Smooth muscle cell of the coronary artery (primary cell): ENCODE measurements around the gene ANXA6. TPM values are rescaled to one million over a fixed set of nuclear protein-coding genes. Genes with fewer than 3 reads are reported as not detected.

Experiments used
- total RNA-seq: library from RNA; depleted of rRNA; stranded (reverse); fragments of >200 nt; gene quantifications from 2 replicates; pipeline ENCODE4 v1.2.3, GENCODE V29; 2014; ENCODE audit warnings: low replicate concordance

Gene ANXA6
- 546 and 984 TPM in 2 replicates for total RNA-seq

DNA sequence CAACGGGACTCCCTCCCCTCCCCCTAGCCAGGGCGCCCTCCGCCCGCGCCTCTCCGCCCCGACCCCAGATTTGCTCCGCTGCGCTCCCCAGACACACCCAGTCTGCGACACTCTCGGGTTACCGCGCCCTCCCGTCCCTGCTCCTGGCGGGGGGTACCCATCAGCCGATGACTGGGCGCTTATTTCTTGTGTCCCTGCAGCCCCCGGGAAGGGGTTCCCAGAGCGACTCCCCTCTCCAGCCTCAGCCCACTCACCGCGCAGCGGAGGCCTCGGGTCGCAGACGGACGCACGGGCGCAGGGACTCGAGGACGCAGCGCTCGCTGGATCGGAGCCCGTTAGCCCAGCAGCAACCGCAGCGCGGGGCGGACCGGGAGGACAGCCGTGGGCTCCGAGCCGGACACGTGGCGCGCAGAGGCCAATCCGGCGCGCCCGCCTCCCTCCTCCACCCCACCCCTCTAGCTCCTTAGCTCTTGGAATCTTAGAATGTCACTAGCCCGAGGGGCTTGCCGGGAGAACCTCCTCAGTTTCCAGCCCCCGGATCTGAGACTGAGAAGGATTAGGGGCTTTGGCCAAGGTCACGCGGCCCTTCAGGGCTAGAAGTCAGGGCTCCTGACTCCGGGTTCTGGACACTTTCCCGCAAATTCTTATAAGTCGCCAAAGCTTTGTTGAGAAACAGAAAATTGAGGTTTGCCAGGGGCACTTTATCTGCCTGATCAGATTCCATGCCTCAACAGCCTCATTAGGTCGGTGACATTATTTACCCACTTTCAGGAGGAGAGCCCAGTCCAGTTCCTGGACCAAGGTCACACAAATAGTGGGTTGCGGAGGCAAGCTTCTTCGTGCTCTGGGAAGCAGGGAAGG lies at the start of gene ANXA6:
TSS of gene ANXA6 (minus strand) at position 354 of the 861 bp plus-strand sequence. CDS start 9,878 bp downstream, outside the sequence.

DNA sequence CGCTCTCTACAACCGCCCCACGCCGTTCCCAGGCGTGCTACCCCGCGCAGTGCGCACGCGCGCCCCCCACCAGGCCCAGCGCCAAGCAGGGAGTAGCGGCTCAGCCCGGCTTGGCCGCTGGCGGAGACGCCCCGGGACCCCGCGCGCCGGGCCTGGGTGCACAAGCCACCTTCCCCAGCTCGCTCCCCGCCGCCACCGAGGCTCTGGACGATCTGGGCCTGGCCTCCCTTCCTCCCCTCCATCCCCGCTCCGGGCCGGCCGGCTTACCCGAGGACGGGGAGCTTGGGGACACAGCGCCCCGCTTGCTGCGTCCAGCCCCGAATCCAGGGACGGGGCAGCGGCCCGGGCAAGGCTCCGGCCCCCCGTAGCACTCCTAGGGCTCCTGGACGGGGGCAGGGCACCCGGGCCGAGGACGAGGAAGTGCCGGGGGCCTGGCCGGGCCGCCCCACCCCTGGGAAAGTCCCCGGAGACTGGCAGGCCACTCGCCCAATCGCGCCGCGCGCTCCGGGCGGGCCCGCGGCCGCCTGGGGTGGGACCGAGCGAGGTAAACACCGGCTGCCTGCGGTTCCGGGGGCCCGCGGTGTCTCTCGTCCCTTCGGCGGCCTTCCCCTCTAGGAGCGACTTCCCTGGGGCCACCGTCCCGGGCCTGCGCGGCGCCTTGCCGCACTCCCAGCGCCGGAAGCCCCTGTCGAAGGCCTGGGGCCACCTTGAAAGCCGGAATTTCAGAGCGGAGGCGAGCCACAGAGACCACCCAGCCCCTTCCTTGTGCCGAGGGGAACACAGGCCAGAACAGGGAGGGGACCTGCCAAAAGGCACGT lies 76.8 kb downstream of the ANXA6 start, which contains the start of gene TNIP1:
TSS of gene TNIP1 (minus strand) at position 422 of the 818 bp plus-strand sequence. CDS start 15,939 bp downstream, outside the sequence.

Other genes starting within 250 kb of the ANXA6 start
- 15.8 and 54.4 TPM in 2 replicates for gene GPX3, start 137.2 kb downstream of the ANXA6 start, total RNA-seq
- 66.5 and 74.7 TPM in 2 replicates for gene TNIP1, start 76.7 kb downstream of the ANXA6 start, total RNA-seq
- gene CCDC69, start 66.3 kb upstream of the ANXA6 start, total RNA-seq = 0.38 and 5.9 TPM in 2 replicates
- gene GM2A, start 95.4 kb upstream of the ANXA6 start, total RNA-seq = 14.1 and 39.8 TPM in 2 replicates
- not detected in 2 replicates for gene SLC36A3, start 146.0 kb upstream of the ANXA6 start, total RNA-seq
- 0.12 TPM in 1 of 2 replicates, not detected in the other for gene SLC36A2, start 189.8 kb upstream of the ANXA6 start, total RNA-seq